Thyroid gland (tissue), 4 donors: ENCODE results near the gene PDGFB.

Source experiments
- CTCF ChIP-seq, 6 experiments: fragments of 200-600 bp in 3 of 6; fragments of 450-650 bp in 3 of 6; sonication (generic) in 3 of 6; IDR thresholded peaks; one replicate each; pipeline ENCODE4 v1.5.1; 2016 to 2019; ENCODE audit warnings: antibody characterized with exemption in 6 of 6, mild to moderate bottlenecking in 2 of 6, inconsistent platforms in 1 of 6, moderate library complexity in 1 of 6
- POLR2A ChIP-seq, 2 donors: fragments of 450-650 bp; IDR thresholded peaks; one replicate each; pipeline ENCODE4 v1.6.1; 2017; ENCODE audit warnings: antibody characterized with exemption in 2 of 2, mild to moderate bottlenecking in 2 of 2, moderate library complexity in 1 of 2

- no peak for TF ChIP-seq CTCF (IDR thresholded peaks at IDR 0.05)
- TF ChIP-seq POLR2A (IDR thresholded peaks at IDR 0.05): no peak
Observed at GRCh38 chr22:39270280-39270679, 25.5 kb upstream of the PDGFB start.
